Lower leg skin (tissue), 3 donors: ENCODE measurements around the gene GPI.

Source experiments
- POLR2A ChIP-seq, 2 donors: fragments of 450-650 bp; IDR thresholded peaks; one replicate each; pipeline ENCODE4 v1.6.1; 2016 to 2017; ENCODE audit warnings: antibody characterized with exemption in 2 of 2, mild to moderate bottlenecking in 1 of 2, moderate library complexity in 1 of 2
- TF ChIP-seq, protein P1 (sequence below), 3 donors: fragments of 450-650 bp; IDR thresholded peaks; one replicate each; pipeline ENCODE4 v1.5.1; 2016; ENCODE audit warnings: antibody characterized with exemption in 3 of 3, mild to moderate bottlenecking in 3 of 3, moderate library complexity in 2 of 3

DNA sequence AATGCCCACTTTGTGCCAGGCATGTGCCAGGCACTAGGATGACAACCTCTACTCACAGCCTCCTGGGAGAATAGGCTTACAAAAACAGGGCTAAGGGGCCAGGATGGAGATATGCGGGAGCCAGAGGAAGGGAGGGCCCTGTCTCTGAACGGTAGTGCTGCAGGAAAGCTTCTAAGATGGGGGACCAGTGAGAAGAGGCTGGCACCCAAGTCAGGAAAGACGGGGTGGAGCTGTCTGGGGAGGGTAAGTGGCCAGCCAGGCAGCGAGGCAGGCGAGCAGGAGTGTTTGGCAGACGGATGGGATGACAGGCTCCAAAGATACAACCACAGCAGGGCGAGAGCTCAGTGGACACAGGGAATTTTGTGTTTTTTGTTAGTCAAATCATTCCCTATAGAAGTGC, 44.7 kb upstream of the GPI start:
- TF ChIP-seq, protein P1, sequence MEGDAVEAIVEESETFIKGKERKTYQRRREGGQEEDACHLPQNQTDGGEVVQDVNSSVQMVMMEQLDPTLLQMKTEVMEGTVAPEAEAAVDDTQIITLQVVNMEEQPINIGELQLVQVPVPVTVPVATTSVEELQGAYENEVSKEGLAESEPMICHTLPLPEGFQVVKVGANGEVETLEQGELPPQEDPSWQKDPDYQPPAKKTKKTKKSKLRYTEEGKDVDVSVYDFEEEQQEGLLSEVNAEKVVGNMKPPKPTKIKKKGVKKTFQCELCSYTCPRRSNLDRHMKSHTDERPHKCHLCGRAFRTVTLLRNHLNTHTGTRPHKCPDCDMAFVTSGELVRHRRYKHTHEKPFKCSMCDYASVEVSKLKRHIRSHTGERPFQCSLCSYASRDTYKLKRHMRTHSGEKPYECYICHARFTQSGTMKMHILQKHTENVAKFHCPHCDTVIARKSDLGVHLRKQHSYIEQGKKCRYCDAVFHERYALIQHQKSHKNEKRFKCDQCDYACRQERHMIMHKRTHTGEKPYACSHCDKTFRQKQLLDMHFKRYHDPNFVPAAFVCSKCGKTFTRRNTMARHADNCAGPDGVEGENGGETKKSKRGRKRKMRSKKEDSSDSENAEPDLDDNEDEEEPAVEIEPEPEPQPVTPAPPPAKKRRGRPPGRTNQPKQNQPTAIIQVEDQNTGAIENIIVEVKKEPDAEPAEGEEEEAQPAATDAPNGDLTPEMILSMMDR (IDR thresholded peaks at IDR 0.05) = no peak
- no peak for TF ChIP-seq POLR2A (IDR thresholded peaks at IDR 0.05)
